HepG2 (cell line): ENCODE measurements around the gene FRS2. TPM values are rescaled to one million over a fixed set of nuclear protein-coding genes. Genes with fewer than 3 reads are reported as not detected.

Source experiments
- CCDC6 ChIP-seq: sonication (generic); formaldehyde crosslinking; IDR thresholded peaks from 2 replicates; pipeline ENCODE4 v1.8.1; 2022; ENCODE audit warnings: mild to moderate bottlenecking, missing genetic modification reagents, moderate library complexity
- GFI1 ChIP-seq: sonication (generic); formaldehyde crosslinking; IDR thresholded peaks from 2 replicates; pipeline ENCODE4 v1.5.0; 2020; ENCODE audit warnings: missing genetic modification reagents, mild to moderate bottlenecking, borderline replicate concordance
- HMG20A ChIP-seq: IDR thresholded peaks from 2 replicates; pipeline ENCODE4 v1.6.1; 2016; ENCODE audit warnings: borderline replicate concordance
- HNRNPH1 ChIP-seq: fragments of 200-400 bp; formaldehyde crosslinking; optimal IDR thresholded peaks from 2 replicates; pipeline ENCODE3; 2017; ENCODE audit warnings: mild to moderate bottlenecking, low read depth, low read length
- IRF2 ChIP-seq: IDR thresholded peaks from 2 replicates; pipeline ENCODE4 v1.6.1; 2018; ENCODE audit warnings: missing genetic modification reagents, missing compliant biosample characterization
- KDM5B ChIP-seq: sonication (generic); formaldehyde crosslinking; IDR thresholded peaks from 2 replicates; pipeline ENCODE4 v1.4.0; 2020; ENCODE audit warnings: missing genetic modification reagents, mild to moderate bottlenecking, borderline replicate concordance
- MED13 ChIP-seq: sonication (generic); formaldehyde crosslinking; IDR thresholded peaks from 2 replicates; pipeline ENCODE4 v1.5.0; 2020; ENCODE audit warnings: missing genetic modification reagents
- PPARG ChIP-seq: conservative IDR thresholded peaks from 2 replicates; pipeline ENCODE4 v1.6.1; 2016; ENCODE audit warnings: missing biosample characterization, missing genetic modification reagents
- TBL1XR1 ChIP-seq: fragments of 150-350 bp; IDR thresholded peaks from 2 replicates; pipeline ENCODE4 v1.6.1; 2014; ENCODE audit warnings: borderline replicate concordance, low read length; ENCODE audit not compliant: partially characterized antibody
- ZNF205 ChIP-seq: IDR thresholded peaks from 2 replicates; pipeline ENCODE4 v1.6.1; 2018; ENCODE audit warnings: missing biosample characterization, missing genetic modification reagents
- ZNF251 ChIP-seq: sonication (generic); formaldehyde crosslinking; IDR thresholded peaks from 2 replicates; pipeline ENCODE4 v1.9.0; 2021; ENCODE audit warnings: mild to moderate bottlenecking, missing genetic modification reagents
- ZNF616 ChIP-seq: sonication (generic); formaldehyde crosslinking; IDR thresholded peaks from 2 replicates; pipeline ENCODE4 v1.5.0; 2020; ENCODE audit warnings: low read depth, mild to moderate bottlenecking, missing genetic modification reagents
- ZNF816 ChIP-seq: sonication (generic); formaldehyde crosslinking; IDR thresholded peaks from 2 replicates; pipeline ENCODE4 v1.8.0; 2022; ENCODE audit warnings: missing genetic modification reagents, mild to moderate bottlenecking, borderline replicate concordance
- polyA plus RNA-seq, 8 experiments: library from polyadenylated mRNA; depleted of rRNA in 3 of 8; stranded (reverse) in 7 of 8; unstranded in 1 of 8; fragments of >200 nt; fragmentation: Illumina TruSeq in 4 of 8; extraction: Trizol in 4 of 8; gene quantifications; 2 replicates each; pipeline versions ENCODE4 v1.2.1 to v1.2.3, GENCODE V29; 2011 to 2016; ENCODE audit warnings: low read depth in 4 of 8, missing spikeins in 1 of 8, mixed read lengths in 1 of 8; ENCODE audit not compliant: insufficient read depth in 1 of 8
- total RNA-seq, 5 experiments: library from RNA; depleted of rRNA; stranded (reverse); fragments of >200 nt; fragmentation: Illumina TruSeq; extraction: Trizol; gene quantifications; 2 replicates each; pipeline ENCODE4 v1.2.3, GENCODE V29; 2016; ENCODE audit warnings: low read depth in 1 of 5
- TF ChIP-seq, protein P1 (sequence below): sonication (generic); formaldehyde crosslinking; IDR thresholded peaks from 2 replicates; pipeline ENCODE4 v1.4.0; 2020; ENCODE audit warnings: missing genetic modification reagents, borderline replicate concordance
- TF ChIP-seq, protein P2 (sequence below): IDR thresholded peaks from 2 replicates; pipeline ENCODE4 v1.6.1; 2016; ENCODE audit warnings: missing compliant biosample characterization, missing genetic modification reagents, borderline replicate concordance
- TF ChIP-seq, protein P3 (sequence below): sonication (generic); formaldehyde crosslinking; IDR thresholded peaks from 2 replicates; pipeline ENCODE4 v1.8.0; 2022; ENCODE audit warnings: missing genetic modification reagents, mild to moderate bottlenecking, borderline replicate concordance
- TF ChIP-seq, protein P4 (sequence below): sonication (generic); formaldehyde crosslinking; IDR thresholded peaks from 2 replicates; pipeline ENCODE4 v1.4.0; 2020; ENCODE audit warnings: missing genetic modification reagents, mild to moderate bottlenecking, borderline replicate concordance
- TF ChIP-seq, protein P5 (sequence below): sonication (generic); formaldehyde crosslinking; IDR thresholded peaks from 2 replicates; pipeline ENCODE4 v1.4.0; 2020; ENCODE audit warnings: mild to moderate bottlenecking, missing genetic modification reagents
- TF ChIP-seq, protein P6 (sequence below): sonication (generic); formaldehyde crosslinking; IDR thresholded peaks from 2 replicates; pipeline ENCODE4 v1.5.0; 2020; ENCODE audit warnings: missing genetic modification reagents
- TF ChIP-seq, protein P7 (sequence below): sonication (generic); formaldehyde crosslinking; IDR thresholded peaks from 2 replicates; pipeline ENCODE4 v1.8.1; 2023; ENCODE audit warnings: mild to moderate bottlenecking, moderate library complexity, missing genetic modification reagents

Gene FRS2
- total and polyA plus RNA-seq, 2 of the 13 experiments (the other 11 are each of a cell fraction or from before 2014, with no cell fraction given) = 8.3 to 16.8 TPM

DNA sequence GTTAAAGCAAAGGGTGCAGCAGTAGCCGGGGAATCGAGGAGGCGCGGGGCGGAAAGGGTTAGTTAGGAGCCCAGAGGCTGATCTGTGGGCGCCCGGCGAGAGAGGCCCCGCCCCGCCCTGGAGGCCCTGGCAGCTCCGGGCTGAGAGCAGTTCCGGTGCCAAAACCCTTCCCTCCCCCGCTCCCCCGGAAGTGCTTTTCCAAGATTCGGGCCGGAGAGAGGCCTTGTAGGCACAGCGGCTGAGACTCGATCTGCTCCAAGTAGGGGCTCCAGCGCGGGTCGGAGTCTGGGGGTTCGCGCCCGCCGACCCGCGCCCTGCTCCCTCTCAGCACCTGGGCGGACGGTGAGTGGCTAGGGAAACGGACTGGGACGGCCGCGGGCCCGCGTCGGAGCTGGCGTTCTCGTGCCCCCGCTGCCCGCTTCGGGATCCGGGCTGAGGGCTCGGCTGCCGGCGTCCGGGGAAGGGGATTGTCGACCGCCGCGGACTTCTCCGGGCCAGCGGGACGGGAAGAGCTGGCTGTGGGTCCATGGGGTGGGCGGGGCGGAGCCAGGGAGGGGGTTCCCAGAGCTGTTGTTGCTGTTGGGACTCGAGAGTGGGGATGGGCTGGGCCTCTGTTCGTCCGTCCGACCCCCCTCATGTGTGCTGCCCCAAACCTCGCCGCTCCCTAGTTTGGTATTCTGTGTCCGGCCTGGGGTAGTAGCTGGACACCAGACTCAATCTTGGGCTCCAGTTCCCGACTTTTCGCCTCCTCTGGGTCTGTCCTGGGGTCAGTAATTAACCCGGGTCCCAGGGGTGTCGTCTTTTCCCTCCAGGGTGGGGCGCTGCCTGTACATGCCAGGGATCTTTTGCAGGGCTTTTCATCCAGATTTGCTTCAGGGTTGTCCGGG, at the start of gene FRS2 (continued):
- TF ChIP-seq, protein P1, sequence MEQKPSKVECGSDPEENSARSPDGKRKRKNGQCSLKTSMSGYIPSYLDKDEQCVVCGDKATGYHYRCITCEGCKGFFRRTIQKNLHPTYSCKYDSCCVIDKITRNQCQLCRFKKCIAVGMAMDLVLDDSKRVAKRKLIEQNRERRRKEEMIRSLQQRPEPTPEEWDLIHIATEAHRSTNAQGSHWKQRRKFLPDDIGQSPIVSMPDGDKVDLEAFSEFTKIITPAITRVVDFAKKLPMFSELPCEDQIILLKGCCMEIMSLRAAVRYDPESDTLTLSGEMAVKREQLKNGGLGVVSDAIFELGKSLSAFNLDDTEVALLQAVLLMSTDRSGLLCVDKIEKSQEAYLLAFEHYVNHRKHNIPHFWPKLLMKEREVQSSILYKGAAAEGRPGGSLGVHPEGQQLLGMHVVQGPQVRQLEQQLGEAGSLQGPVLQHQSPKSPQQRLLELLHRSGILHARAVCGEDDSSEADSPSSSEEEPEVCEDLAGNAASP (CRISPR knock-in tag) = 0 out of 2 replicates have a peak, but pooled peaks have one; percentile 11
- TF ChIP-seq ZNF251 (CRISPR knock-in tag) (no peak), MED13 (no peak), IRF2 (CRISPR knock-in tag) (peak; percentile 44; the same call in 1 of the 2 replicates), TBL1XR1 (no peak), ZNF816 (CRISPR knock-in tag) (no peak), KDM5B (CRISPR knock-in tag) (peak; percentile 82; the same call in 1 of the 2 replicates), CCDC6 (no peak), ZNF616 (CRISPR knock-in tag) (no peak), PPARG (CRISPR knock-in tag) (no peak), HMG20A (CRISPR knock-in tag) (no peak; the same call in 1 of the 2 replicates), GFI1 (CRISPR knock-in tag) (peak; percentile 35), ZNF205 (no peak; the same call in 1 of the 2 replicates), HNRNPH1 (no peak)
- TF ChIP-seq, protein P2, sequence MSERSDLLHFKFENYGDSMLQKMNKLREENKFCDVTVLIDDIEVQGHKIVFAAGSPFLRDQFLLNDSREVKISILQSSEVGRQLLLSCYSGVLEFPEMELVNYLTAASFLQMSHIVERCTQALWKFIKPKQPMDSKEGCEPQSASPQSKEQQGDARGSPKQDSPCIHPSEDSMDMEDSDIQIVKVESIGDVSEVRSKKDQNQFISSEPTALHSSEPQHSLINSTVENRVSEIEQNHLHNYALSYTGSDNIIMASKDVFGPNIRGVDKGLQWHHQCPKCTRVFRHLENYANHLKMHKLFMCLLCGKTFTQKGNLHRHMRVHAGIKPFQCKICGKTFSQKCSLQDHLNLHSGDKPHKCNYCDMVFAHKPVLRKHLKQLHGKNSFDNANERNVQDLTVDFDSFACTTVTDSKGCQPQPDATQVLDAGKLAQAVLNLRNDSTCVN (CRISPR knock-in tag) = 0 out of 2 replicates have a peak, but pooled peaks have one; percentile 37
- TF ChIP-seq, protein P3, sequence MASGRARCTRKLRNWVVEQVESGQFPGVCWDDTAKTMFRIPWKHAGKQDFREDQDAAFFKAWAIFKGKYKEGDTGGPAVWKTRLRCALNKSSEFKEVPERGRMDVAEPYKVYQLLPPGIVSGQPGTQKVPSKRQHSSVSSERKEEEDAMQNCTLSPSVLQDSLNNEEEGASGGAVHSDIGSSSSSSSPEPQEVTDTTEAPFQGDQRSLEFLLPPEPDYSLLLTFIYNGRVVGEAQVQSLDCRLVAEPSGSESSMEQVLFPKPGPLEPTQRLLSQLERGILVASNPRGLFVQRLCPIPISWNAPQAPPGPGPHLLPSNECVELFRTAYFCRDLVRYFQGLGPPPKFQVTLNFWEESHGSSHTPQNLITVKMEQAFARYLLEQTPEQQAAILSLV (CRISPR knock-in tag) = peak; percentile 82; the same call in 1 of the 2 replicates
- TF ChIP-seq, protein P4, sequence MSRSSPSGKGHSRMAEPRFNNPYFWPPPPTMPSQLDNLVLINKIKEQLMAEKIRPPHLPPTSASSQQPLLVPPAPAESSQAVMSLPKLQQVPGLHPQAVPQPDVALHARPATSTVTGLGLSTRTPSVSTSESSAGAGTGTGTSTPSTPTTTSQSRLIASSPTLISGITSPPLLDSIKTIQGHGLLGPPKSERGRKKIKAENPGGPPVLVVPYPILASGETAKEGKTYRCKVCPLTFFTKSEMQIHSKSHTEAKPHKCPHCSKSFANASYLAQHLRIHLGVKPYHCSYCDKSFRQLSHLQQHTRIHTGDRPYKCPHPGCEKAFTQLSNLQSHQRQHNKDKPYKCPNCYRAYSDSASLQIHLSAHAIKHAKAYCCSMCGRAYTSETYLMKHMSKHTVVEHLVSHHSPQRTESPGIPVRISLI (CRISPR knock-in tag) = no peak
- TF ChIP-seq, protein P5, sequence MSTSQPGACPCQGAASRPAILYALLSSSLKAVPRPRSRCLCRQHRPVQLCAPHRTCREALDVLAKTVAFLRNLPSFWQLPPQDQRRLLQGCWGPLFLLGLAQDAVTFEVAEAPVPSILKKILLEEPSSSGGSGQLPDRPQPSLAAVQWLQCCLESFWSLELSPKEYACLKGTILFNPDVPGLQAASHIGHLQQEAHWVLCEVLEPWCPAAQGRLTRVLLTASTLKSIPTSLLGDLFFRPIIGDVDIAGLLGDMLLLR (CRISPR knock-in tag) = no peak
- TF ChIP-seq, protein P6, sequence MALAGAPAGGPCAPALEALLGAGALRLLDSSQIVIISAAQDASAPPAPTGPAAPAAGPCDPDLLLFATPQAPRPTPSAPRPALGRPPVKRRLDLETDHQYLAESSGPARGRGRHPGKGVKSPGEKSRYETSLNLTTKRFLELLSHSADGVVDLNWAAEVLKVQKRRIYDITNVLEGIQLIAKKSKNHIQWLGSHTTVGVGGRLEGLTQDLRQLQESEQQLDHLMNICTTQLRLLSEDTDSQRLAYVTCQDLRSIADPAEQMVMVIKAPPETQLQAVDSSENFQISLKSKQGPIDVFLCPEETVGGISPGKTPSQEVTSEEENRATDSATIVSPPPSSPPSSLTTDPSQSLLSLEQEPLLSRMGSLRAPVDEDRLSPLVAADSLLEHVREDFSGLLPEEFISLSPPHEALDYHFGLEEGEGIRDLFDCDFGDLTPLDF (CRISPR knock-in tag) = no peak
- TF ChIP-seq, protein P7, sequence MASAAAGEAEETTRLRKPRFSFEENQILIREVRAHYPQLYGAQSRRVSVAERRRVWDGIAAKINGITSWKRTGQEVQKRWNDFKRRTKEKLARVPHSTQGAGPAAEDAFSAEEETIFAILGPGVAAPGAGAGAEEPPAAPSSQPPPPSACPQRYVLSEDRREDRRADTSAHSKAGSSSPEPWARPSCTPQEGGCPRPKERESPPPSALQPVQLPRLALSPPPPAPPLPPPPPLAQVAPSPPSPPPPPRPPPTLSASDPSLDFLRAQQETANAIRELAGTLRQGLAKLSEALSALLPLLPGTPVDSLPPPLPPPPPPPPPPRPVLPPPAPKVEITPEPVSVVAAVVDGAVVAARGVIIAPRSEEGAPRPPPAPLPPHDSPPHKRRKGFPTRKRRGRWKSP (CRISPR knock-in tag) = 0 out of 2 replicates have a peak, but pooled peaks have one; percentile 43
